ENCODE data around the gene CCDC30.

GRCh38 chr1:42433369-42433768 is 29.7 kb upstream of the CCDC30 start:
- no peak for TF ChIP-seq CTCF (conservative IDR thresholded peaks at IDR 0.05 in 1 of 2, IDR thresholded peaks at IDR 0.05 in 1 of 2; ENCODE audit: extremely low read depth in 1 of 2, insufficient read depth in 1 of 2, low read depth in 1 of 2, low read length in 2 of 2)
- no peak for TF ChIP-seq EZH2 (IDR thresholded peaks at IDR 0.05; ENCODE audit: borderline replicate concordance, low read length)

Data from mammary epithelial cell (primary cell).